ENCODE data around the gene SCGB1D2.
A peak's percentile ranks its signal among the peaks of the same experiment; 100 is the strongest.
"Not testable (repeated sequence)": the region's sequence is repeated elsewhere in the genome, so short reads cannot be mapped to it uniquely, and the experiment has no call there.

Gene SCGB1D2, protein sequence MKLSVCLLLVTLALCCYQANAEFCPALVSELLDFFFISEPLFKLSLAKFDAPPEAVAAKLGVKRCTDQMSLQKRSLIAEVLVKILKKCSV

DNA sequence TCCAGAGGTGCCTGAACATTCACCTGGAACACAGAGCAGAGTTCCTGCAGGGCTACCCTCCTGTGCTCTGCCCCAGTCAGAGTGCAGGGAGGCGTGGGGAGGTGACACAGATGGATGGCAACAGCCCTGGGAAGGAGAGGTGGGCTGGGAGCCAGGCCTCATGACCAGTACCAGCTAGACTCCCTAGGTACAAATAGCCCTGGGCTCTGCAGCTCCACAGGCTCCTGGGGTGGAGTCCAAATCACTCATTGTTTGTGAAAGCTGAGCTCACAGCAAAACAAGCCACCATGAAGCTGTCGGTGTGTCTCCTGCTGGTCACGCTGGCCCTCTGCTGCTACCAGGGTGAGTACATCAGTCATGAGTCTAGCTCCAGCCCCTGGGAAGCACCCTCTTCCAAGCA is at the start of gene SCGB1D2:
TSS of gene SCGB1D2 (plus strand) at position 219 of the 400 bp plus-strand sequence. CDS start at position 288, 69 bp downstream.
- DNase-seq = peak in 2 of 10 donors; percentile 28 to 74
- intact Hi-C loops (cut with DNase I) = no loop called here

DNA sequence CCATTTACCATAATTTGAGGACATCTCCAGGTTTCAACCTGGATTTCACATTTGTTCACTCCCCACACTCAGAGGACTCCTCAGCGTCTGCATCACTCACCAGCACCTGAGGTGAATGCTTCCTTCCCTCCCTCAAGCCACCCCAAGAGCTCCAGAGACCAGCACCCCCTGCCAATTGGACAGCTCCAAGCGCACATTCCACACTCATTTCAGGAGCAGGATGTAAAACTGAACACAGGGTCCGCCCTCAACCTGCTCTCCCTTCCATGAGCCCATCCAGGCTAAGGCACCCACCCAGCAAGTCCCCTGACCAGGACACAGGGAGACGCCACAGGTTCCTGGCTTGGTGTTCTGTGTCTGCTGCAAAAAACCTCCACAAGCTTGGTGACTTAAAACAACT is 48.1 kb upstream of the SCGB1D2 start:
- DNase-seq = no peak

DNA sequence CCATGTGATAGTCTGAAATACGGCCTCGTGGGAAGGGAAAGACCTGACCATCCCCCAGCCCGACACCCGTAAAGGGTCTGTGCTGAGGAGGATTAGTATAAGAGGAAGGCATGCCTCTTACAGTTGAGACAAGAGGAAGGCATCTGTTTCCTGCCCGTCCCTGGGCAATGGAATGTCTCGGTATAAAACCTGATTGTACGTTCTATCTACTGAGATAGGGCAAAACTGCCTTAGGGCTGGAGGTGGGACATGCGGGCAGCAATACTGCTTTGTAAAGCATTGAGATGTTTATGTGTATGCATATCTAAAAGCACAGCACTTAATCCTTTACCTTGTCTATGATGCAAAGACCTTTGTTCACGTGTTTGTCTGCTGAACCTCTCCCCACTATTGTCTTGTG is 47.0 kb upstream of the SCGB1D2 start:
- DNase-seq; intact Hi-C loops (cut with DNase I): not testable (repeated sequence)

More for the DNA sequence above, 48.1 kb upstream of the SCGB1D2 start:
- intact Hi-C loops (cut with DNase I) = no loop called here

DNA sequence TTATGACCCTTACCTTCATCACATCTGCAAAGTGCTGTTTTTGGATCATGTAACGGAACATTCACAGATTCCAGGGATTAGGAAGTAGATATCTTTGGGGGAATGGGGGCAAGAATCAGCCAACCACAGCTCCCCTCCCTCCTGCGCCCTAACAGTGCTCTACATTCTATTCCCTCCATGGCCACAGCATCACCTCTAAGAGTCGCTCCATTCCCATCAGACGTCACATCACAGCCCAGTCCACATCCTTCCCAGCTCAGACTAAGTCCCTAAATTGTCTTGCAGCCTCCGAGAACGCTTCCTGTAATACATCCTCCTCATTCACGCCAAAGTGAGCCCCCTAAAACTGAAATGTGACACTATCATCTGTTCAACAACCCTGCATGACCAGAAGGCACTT is 46.1 kb upstream of the SCGB1D2 start:
- intact Hi-C loops (cut with DNase I) = no loop called here
- DNase-seq = no peak

DNA sequence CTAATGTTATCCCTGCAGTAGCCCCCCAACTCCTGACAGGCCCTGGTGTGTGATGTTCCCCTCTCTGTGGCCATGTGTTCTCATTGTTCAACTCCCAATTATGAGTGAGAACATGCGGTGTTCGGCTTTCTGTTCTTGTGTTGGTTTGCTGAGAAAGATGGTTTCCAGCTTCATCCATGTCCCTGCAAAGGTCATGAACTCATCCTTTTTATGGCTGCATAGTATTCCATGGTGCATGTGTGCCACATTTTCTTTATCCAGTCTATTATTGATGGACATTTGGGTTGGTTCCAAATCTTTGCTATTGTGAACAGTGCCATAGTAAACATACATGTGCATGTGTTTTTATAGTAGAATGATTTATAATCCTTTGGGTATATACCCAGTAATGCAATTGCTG is 44.6 kb upstream of the SCGB1D2 start:
- intact Hi-C loops (cut with DNase I); DNase-seq: not testable (repeated sequence)

DNA sequence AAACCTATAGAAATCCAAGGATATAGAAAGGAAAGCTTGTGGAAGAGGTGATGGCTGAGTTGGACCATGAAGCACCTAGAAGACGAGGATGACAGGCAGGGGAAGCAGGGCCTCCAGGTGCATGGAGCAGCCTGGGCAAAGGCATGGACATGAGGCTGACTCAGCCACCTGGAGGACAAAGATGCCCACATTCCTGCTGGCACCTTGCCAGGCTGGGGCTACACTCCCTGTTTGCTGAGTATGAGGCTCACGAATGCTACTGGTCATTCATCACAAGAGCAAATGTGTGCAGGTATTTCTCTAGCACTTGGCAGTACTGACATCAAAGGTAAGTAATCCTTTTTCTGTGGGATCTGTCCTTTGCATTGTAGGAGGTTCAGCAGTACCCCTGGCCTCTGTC is 40.7 kb upstream of the SCGB1D2 start:
- intact Hi-C loops (cut with DNase I) = no loop called here

DNA sequence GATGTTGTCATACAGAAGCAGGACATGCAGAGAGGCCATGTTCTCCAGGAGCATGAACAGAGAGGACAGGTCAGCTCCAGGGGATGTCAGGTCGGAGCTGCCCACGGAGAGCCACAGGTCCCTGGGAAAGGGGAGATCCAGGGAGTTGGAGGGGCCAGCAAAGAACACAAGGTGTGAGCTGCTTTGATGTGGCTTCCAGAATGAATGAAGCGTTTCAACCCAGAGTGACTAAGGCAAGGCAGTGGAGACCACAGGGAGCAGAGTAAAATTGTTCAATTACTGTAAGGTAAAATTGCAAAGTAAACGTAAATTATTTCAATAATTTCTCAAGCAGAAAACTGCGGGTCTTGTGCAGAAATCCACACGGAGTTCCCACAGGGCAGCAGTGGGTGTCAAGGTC is 39.1 kb upstream of the SCGB1D2 start:
- no peak for DNase-seq
- intact Hi-C loops (cut with DNase I) = no loop called here

More for the DNA sequence above, 40.7 kb upstream of the SCGB1D2 start:
- no peak for DNase-seq

DNA sequence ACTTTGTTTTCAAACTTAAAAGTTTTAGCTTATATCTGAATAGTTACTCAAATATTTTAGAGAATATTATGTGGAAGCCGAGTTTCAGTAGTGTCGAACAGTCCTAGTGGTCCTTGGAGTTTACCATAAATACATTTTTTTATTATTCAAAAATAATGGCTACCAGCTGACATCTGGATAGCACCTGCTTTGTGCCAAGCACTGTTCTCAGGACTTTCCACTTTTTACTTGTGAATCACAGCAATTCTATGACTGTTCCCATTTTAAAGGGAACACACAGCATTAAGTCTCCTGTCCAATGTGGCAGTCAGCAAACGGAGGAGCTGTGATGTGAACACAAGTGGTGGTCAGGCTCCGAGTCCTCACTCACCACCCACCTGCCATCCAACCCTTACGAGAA is 37.6 kb upstream of the SCGB1D2 start:
- no peak for DNase-seq
- intact Hi-C loops (cut with DNase I) = no loop called here

DNA sequence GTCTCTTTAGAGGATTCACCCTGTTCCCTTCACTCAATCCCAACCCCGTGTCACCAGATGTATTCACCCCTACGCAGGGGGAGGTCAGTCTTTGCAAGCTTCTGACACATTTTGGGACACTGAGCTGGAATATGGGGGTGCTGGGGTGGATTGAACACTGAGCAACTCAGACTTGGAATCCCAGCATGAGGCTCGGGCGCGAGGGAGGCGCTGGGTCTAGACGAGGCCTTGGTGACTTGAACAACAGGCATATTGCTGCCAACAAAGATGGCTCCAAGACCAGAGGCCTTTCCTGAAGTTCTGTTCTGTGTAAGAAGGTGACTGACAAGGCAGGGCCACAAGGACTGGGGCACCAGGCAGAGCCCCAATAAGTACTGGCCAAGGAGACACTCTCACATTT is 36.6 kb upstream of the SCGB1D2 start:
- intact Hi-C loops (cut with DNase I) = no loop called here

DNA sequence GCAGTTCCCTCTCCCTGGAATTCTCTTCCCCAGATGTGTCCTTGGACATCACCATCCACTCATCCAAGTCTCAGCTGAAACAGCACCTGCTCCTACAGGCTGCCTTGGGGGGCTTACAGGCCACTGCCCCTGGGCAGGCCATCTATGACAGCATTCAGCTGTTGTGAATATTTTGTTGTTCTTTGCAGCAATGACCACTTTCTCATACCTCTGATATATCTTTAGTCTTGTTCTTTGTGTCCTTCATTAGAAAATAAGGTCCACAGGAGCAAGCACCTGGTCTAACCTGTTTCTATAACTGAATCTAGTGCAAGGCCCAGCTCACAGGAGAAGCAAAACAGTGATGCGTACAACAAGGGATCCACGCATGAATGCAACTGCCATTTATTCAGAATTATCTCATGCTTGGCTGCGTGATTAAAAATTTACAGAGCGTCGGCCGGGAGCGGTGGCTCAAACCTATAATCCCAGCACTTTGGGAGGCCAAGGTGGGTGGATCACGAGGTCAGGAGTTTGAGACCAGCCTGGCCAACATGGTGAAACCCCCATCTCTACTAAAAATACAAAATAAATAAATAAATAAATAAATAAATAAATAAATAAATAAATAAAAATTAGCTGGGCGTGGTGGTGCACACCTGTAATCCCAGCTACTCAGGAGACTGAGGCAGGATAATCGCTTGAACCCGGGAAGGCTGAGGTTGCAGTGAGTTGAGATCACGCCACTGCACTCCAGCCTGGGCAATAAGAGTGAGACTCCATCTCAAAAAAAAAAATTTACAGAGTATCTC is 35.6 kb upstream of the SCGB1D2 start:
- intact Hi-C loops (cut with DNase I); DNase-seq: not testable (repeated sequence)

More for the DNA sequence above, 36.6 kb upstream of the SCGB1D2 start:
- DNase-seq = no peak

DNA sequence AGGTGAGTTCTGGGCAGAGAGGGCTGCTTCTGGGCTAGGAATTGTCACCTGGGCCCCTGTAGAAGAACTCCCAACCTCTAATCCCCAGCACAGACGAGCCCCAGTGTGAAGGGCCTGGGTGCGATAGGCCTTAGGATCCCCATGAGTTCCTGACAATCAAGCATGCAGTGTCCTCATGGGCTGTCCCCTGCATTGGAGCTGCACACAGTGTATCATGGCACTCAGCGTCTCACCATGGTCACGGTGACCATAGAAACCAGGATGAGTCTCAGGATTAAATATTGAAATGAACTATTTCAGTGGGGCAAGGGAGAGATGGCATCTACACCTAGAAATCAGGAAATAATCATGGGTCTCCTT is 33.3 kb upstream of the SCGB1D2 start:
- intact Hi-C loops (cut with DNase I) = no loop called here
- DNase-seq = no peak

DNA sequence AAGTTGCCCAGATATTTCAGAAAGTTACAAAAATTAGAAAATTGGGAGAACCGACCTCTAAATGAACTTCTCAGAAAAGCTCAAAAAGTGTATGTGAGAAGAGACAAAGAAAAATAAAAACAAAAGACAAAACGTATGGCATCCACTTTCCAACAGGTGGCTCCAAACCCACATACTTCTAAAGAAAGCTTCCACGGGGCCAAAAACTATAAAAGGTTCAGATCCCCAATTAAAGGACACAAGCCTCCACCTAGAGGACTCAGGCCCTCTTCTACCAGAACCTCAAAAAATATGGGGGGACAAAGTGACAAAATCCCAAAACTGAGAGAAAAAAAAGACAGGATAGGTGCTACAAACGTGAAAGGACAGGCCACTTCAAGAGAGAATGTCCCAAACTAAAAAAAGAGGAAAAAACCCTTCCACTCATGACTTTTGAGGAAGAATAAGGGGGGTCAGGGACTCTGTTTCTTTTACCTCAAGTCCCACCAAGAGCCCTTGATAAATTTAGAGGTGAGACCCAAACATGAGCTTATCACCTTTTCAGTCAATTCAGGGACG is 24.8 kb upstream of the SCGB1D2 start:
- intact Hi-C loops (cut with DNase I) = no loop called here
- no peak for DNase-seq

DNA sequence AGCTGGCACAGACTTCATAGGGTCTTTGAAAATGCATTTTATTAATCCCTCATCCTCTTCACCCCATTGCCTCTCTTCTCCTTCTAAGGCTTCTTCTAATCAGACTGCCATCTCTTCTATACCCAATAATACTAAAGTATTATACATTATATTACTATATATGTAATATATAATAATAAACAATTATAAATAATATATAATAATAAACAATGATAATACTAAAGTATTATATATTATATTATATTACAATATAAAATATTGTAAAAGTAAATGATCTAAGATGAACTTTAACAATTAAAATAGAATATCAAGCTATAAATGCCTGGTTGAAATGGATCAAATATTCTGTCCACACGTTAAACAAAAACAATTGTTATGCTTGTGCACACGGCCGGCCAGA is 20.5 kb upstream of the SCGB1D2 start:
- DNase-seq = no peak
- intact Hi-C loops (cut with DNase I) = no loop called here

DNA sequence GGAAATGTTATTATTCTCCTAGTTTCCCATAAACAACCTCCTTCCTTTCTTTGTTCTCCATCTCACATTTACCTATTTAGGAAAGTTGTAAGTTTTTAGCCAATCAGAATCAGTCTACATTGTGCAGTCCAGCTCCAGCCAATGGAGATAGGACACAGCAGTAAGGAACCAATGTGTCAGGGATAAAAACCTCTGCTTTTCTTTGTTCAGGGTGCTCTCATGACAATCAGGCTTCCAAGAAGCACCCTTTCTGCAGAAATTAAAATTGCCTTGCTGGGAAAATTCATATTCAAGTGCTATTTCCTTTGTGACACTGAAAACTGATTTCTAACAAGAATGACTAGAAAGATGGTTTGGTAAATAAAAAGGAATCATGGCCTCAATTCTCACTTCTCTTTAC is 18.9 kb upstream of the SCGB1D2 start:
- DNase-seq = no peak
- intact Hi-C loops (cut with DNase I) = no loop called here

DNA sequence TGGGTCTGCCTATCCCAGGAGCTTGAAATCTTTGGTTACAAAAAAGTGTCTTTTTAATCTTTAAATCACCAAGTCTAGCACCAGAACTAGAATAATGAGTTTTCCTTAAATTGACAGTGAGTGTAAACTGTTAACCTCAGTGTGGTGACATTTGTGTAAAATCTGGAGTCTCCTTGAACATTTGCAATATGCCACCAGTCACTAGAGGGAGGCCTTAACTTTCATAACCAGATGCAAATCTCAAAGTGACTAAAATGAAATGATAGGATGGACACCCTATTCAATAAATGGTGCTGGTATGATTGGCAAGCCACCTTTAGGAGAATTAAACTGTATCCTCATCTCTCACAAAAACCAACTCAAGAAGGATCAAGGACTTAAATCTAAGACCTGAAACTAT is 8.3 kb upstream of the SCGB1D2 start:
- DNase-seq = no peak
- intact Hi-C loops (cut with DNase I) = no loop called here

DNA sequence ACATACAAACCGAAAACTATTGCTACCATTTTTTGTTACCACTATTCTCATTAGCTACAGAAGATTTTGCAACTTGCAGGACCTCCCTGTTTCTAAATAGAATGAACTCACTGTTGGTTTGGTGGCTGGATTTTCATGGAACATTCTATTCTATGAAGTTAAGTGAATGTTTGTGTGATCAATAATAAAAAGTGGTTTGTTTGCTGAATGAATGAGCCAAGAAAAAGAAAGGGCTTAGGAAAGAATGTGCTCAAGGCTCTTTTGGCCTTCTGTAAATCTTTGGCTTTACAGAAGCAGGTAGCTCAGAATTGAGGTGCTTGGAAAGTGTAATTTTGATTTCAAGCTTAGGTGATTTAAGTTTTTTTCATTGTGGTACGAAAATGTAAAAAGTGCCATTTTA is 5.9 kb upstream of the SCGB1D2 start:
- intact Hi-C loops (cut with DNase I) = no loop called here
- no peak for DNase-seq

DNA sequence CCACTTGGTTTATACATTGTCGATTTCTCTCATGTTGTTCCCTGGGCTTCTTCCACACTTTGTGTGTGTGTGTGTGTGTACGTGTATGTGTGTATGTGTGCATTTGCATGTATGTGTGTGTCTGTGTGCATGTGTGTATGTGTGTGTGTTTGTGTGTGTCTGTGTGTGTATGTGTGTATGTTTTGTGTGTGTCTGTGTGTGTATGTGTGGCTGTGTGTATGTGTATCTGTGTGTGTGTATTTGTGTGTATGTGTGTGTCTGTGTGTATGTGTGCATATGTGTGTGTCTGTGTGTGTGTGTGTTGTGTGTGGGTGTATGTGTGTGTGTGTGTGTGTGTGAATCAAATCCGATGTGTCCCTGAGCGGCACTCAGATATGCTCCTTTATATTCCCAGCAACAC is 4.5 kb upstream of the SCGB1D2 start:
- intact Hi-C loops (cut with DNase I) = no loop called here
- no peak for DNase-seq

DNA sequence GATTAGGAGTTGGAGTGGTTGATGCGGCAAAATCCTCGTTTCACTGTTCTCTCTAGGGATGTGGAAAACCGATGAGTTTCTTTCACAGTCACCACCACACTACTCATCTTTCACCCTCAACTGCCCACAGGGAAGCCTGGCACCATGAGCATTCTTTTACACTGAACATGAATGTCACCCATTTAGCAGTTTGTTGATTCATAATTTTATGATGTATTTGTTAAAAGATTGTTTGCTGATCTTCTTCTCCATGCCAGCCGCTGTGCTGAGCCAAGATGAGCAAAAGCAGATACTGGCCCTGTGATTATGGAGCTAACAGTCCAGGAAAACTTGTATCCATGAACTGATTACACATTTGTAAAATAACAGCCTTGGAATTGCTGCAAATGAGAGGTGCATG is 3.9 kb upstream of the SCGB1D2 start:
- intact Hi-C loops (cut with DNase I) = no loop called here
- no peak for DNase-seq

DNA sequence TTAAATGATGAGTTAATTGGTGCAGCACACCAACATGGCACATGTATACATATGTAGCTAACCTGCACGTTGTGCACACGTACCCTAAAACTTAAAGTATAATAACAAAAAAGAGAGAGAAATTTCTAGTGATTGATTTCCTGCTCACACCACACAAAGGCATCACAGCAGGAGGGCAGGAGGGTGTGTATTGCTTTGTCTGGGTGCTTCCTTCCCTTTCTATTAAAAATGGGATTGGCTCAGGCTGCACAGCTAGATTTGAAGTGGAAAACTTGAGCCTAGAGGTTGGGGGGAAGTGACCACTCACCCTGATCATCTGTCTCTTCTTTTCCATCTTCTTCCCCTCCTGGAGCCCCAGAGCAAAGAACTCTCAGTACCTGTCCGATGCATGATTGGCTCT is 944 bp upstream of the SCGB1D2 start:
- intact Hi-C loops (cut with DNase I) = no loop called here
- DNase-seq = no peak

DNA sequence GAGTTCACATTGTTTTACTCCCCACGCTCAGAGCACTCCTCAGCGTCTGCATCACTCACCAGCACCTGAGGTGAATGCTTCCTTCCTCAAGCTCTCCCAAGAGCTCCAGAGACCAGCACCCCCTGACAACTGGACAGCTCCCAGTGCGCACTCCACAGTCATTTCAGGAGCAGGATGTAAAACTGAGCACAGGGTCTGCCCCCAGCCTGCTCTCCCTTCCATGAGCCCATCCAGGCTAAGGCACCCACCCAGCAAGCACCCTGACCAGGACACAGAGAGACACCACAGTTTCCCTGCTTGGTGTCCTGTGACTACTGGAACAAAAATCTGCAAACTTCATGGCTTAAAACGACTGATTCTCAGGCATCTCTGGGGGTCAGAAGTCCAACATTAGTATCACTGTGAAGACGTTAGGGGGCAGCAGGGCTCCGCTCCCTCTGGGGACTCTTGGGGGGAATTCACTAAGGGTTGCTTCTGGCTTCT is 3.3 kb downstream of the SCGB1D2 start:
- intact Hi-C loops (cut with DNase I) = no loop called here
- DNase-seq = no peak

DNA sequence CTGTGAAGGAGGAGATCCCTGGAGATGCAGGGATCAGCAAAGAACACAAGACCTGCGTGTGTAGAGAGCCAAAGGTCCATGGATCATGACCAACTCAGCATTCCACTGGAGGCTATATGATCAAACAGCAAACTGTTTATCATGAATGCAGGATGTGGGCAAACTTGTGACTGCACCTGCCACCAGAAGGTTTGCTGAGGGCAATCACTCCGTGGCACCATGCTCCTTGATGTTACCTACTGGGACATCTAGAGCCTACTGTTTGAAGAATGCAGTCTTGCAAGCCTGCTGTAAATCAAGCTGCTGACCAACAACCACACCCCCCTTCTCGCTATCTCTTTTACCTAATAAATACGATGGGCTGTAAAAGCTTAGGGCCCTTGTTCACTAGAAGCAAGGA is 9.7 kb downstream of the SCGB1D2 start:
- intact Hi-C loops (cut with DNase I) = no loop called here
- no peak for DNase-seq

DNA sequence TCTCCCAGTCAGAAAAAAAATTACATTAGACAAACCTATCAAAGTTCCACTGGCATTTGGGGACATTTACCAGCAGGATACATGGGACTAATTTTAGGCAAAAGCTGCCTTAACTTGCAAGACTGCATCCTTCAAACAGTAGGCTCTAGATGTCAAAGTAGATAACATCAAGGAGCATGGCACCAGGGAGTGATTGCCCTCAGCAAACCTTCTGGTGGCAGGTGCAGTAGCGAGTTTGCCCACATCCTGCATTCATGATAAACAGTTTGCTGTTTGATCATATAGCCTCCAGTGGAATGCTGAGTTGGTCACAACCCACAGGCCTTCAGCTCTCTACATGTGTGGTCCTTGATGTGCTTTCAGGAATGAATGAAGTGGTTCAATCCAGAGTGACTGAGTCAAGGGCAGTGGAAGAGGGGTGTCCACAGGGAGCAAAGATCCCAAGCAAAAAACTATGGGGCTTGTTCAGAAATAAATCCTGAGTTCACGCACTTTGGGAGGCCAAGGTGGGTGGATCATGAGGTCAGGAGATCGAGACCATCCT is 12.0 kb downstream of the SCGB1D2 start:
- DNase-seq = no peak
- intact Hi-C loops (cut with DNase I) = no loop called here
